ENCODE measurements around the gene NECTIN4. TPM values are rescaled to one million over a fixed set of nuclear protein-coding genes. Genes with fewer than 3 reads are reported as not detected.

Gene NECTIN4
- total RNA-seq, 1 donor from 2014 or later, result not detected

DNA sequence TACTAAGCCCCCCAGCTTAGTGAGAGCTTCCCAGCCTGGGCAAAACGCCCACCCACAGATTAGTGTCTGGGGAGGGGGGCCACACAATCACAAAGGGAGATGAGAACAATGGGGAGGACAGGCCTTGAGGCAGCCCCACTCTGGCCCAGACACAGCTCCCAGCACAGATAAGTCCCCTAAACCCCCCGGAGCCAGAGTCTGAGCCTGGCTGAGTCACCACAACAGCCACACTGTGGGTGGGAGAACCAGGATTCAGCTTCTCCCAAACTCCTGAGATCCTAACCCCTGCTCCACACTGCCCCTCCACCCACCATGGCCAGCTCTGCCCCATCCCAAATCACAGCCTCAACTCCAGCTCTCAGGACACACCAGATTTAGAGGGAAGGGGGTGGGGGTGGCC is 4.2 kb downstream of the NECTIN4 start:
- DNase-seq, result no peak

DNA sequence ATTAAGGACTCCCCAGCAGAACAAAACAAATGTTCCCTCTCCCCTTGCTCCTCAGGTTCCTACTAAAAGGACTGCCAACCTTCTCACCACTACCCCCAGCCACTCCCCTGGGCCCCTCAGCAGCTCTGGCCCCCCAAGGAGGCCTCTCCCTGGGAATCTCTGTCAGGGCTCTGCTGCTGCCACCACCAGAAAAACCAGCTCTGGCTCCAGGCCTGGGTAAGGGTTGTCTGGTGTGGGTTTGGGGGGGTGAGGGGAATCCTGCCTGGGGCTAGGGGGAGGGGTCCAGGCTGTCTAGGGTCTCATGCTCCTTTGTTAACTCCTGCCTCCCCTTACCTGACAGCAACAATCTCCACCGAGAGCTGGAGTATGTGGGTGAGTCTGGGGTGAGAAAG is 4.8 kb downstream of the NECTIN4 start:
- ATAC-seq, result no peak
- intact Hi-C loops (cut with micrococcal nuclease), result no loop called here
- DNase-seq, result no peak

More for the DNA sequence above, 4.2 kb downstream of the NECTIN4 start:
- intact Hi-C loops (cut with micrococcal nuclease), result no loop called here
- ATAC-seq, result no peak

DNA sequence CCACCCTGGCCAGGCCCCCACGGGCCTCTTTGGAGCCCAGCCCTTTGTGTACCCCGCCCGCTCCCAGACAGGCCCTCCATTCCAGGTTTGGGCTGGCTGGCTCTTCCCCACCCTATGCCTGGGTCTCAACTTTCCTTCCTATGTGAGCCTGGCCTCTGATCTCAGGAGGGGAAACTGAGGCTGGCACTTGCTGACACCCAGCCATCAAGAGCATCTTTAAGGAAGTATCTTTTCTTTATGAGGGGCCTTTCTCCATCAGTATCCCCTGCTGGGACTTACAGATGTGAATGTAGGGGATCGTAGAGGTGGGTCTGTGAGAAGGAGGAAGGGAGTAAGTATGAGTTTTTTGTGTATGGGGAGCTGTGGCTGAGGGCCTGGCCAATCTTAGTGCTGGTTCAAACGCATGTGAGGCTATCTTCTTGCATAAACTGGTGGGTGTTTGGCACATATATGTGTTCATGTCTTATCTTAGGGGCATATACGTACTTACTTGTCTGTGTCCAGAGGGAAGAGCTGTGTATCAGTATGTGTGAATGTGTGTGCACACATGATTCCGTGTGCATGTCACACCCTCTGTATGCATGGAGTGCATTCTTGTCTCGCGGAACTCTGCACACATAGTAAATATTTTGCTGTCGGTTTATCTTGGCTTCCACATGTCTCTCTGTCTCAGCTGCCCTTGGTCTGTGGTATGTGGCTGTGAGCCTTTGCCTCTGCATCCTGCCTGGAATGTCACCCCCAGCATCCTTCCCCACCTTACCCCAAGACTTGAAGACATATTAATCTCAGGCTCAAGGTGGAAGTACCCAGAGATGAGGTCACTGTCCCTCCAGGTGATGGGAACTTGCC is 5.4 kb downstream of the NECTIN4 start:
- ATAC-seq (no peak), DNase-seq (no peak)
- intact Hi-C loops (cut with micrococcal nuclease), result no loop called here

DNA sequence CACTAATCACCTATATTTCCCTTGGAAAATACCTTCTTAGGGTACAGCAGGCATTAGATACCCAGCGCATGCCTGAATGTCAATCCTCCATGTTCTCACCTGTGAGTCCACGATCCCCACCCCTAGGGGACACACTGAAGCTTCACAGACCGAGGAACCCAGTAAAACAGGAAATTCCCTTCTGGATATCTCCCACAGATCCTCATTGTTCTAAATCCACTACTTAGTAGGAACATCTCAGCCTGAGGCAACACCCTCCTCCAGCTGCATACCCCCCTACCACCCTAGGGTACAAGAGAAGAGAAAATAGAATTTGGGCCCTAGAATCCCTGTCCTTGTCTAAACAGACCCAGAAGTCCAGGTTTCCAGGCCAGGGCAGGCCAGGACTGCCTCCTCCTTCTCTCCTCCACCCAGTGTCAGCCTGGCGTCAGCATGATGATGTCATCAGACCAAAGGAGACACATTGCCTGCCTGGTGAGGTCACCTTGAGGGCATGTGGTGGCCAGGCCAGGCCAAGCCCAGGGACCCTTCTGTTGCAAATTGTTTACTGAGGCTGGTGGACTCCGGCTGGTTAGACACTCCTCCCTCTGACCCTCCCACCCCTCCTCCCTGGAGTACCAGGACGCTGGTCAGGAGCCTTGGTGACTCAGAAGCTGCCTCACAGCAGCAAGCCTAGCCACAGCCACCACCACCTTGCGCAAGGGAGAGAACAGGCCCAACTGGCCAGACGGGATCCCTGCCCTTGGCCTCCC is 6.2 kb downstream of the NECTIN4 start:
- peak; percentile 71 for DNase-seq
- intact Hi-C loops (cut with micrococcal nuclease), result no loop called here
- ATAC-seq, result peak; percentile 94

DNA sequence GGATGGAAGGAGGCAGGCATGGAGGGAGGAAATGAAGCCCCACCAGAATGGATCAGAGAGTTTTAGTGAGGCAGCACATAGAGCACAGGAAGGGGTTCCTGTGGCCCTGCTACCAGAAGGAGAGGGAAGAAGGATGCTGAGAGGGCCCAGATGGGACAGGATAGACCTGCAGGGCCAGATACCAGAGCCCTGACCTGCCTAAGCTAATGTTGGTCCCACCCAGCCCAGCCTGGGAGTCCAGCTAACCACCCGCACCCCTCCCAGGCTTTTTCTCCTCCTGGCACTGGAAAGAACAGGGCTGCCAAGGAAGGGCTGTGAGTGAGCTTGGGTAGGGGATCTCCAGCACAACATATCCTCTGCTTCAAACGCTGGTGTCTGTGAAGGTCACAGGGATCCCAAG is 6.9 kb downstream of the NECTIN4 start:
- ATAC-seq, result no peak
- intact Hi-C loops (cut with micrococcal nuclease), result no loop called here
- no peak for DNase-seq

DNA sequence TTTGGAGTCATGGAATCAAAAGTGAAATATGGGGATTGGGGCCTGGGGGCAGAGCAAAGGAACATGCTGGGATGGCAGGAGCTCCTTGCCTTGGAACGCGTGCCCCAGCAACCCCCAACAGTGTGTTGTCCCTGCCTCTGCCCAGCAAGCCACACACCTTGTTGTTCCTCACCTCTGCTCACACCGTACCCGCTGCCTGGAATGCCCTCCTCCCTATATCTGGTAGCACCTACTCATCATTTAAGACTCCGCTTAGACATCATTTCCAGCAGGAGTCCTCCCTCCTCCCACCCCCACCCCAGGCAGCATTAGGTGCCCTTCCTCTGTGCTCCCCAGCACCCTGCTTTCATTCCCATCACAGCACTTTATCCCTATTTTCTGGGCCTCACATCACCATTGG is 7.8 kb downstream of the NECTIN4 start:
- DNase-seq (no peak), ATAC-seq (no peak)
- intact Hi-C loops (cut with micrococcal nuclease), result no loop called here

DNA sequence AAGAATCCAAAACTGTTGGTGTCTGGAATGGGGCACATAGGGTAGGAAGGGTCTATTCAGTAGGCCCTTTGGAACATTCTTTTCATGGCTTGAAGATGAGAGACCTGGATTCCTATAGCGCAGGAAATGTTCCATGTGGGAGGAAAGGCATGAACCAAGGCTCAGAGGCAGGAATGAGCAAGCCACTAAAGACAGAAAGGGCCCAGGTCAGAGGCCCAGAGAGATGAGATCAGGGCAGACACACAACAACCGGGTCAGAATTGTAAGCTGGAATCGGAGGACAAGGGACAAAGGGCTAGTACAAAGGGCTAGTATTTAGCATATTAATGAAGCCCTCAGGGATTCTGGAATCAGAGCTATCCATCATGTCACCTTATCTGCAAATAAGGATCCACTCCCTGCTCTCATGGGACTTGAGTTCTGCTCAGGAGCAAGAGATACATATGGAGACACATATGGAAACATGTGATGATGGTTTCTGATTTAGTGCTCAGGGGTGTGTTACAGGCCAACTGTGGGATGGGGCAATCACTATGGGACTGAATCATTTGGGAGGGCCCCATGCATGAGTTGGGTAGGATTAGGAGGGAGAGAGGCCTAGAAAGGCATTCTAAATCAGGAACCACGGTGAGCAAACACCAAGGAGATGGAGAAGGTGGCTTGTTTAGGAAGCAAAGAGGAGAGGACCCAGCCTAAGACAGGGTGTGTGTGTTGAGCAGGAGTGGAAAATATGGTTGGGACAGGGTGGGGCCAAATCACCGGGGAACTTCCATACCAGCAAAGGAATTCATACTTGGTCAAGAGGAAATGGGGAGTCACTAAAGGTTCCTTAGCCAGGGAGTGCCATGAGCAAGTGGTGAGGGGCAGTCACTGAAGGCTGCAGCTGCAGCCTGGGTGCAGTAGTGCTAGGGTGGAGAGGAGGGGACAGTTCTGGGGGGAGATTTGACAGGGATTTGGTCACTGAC is 8.6 kb downstream of the NECTIN4 start:
- DNase-seq, result no peak
- intact Hi-C loops (cut with micrococcal nuclease), result no loop called here
- ATAC-seq, result no peak

DNA sequence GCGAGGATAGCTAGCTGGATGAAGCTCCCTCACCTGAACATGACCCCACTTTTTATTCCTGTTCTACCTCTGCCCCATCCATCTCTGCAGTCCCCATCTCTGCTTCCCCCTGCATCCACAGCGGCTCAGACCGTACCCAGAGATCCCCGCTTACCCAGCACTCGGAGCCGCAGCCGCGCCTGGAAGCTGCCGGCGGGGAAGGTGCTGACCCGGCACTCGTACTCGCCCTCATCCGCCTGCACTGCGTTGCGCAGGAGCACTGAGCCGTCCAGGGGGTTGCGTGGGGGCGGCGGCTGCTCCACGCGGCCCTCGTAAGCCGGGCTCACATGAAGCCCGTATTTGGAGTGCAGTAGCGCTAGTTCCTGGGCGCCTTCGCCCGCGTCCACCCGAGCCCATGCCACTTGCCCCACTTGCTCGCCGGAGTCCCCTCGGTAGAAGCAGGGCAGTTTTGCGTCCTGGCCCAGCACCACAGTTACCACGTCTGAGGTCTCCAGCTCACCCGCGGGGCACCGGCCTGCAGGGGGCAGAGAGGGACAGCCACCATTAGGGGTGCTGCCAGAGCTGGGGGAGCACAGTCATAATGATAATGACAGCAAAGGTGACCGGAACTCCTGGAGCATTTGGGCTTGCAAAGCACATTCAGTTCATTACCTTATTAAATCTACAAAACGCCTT is 9.8 kb downstream of the NECTIN4 start:
- no peak for ATAC-seq
- intact Hi-C loops (cut with micrococcal nuclease), result no loop called here
- no peak for DNase-seq

DNA sequence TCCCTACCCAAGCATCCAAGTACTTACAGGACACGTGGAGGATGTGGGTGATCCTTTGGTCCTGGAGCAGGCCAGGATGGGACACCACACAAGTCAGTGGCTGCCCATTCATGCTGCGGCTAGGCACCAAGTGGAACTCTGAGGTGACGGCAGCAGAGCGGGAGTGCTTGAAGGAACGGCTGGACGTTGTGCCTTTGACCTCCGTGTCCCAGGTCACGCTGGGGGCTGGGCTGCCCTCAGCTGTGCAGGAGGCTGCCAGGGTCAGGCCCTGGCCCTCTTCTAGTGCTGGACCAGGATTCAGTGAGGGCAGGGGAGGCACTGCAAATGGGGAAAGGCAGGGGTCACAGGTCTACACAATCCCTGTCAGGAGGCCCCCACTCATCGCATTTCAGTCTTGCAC is 11.9 kb downstream of the NECTIN4 start:
- intact Hi-C loops (cut with micrococcal nuclease), result no loop called here
- no peak for DNase-seq
- no peak for ATAC-seq

DNA sequence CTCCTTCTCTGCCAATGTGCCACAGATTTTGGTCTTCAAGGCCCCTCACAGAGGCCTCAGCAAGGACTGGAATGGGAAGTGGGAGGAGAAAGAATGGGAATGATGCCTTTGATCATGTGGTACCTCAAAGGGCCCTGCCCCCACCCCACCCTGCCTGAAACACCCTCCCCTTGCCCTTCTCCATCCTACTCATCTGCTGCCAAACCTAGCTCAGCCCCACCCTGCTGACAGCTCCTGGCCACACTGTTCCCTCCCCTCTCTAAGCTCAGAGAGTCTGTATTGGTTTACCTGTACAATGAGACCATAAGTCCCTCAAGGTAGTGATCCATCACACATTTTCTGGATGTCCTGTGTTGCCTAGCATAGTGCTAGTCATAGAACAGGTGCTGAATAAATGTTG is 12.9 kb downstream of the NECTIN4 start:
- intact Hi-C loops (cut with micrococcal nuclease), result no loop called here
- ATAC-seq (no peak), DNase-seq (no peak)

DNA sequence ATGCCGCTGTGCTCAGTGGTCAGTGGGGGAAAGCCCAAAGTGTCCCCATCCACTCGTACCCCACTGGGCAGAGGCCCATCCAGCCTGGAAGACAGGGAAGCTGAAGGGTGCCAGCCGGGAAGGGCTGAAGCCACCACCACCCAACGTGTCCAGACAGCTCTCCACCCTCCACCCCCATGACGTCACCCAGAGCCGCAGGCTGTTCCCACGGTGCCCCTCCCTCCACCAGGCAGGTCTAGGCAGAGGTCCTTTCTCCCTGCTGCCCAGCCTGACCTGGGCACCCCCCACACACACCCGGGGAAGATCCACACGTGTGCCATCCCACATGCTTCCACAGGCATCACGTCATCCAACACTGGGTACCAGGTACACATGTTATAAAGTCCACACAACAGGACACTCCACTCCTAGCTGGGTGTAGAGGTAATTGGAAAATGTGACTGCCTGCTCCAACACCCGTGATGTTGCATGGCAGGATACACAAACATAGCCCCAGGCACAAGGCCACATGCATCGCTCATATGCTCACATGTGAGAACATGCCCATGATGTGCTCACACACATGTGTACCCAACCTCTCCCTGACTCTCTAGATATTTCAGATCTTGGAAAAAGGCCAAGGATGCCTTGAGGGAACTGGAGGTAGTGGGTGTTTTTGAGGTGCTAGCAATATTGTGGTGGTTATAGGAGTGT is 14.5 kb downstream of the NECTIN4 start:
- intact Hi-C loops (cut with micrococcal nuclease), result no loop called here
- ATAC-seq, result no peak
- no peak for DNase-seq

DNA sequence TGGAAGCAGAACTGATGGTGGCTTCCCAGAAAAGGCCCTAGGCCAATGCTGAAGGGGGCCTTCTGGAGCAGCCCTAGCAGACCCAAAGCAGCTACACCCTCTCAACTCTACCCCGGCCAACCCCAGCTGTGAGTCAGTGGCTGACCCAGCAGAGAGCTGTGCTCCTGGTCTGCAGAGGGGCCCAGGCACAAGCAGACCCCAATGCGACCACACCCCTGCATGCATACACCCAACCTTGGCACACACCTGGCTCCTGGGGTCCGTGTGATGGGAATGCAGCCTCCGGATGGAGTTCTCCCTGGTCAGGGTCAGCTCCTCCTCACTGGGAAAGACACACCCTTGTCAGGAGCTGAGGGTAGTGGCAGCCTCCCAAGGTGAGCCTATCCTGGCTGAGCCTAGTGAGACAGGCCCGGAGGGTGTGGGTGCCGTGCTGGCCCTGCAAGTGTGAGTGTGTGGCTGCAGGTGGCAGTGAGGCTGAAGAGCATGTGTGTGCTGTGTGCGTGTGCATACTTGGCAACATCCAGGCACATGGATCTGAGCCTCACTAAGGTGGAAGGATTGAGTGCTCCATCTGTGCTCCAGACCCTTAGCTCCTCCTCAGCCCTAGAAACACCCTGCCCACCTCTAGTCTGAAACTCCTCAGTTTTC is 15.8 kb downstream of the NECTIN4 start:
- ATAC-seq, result no peak
- no peak for DNase-seq
- intact Hi-C loops (cut with micrococcal nuclease), result no loop called here

DNA sequence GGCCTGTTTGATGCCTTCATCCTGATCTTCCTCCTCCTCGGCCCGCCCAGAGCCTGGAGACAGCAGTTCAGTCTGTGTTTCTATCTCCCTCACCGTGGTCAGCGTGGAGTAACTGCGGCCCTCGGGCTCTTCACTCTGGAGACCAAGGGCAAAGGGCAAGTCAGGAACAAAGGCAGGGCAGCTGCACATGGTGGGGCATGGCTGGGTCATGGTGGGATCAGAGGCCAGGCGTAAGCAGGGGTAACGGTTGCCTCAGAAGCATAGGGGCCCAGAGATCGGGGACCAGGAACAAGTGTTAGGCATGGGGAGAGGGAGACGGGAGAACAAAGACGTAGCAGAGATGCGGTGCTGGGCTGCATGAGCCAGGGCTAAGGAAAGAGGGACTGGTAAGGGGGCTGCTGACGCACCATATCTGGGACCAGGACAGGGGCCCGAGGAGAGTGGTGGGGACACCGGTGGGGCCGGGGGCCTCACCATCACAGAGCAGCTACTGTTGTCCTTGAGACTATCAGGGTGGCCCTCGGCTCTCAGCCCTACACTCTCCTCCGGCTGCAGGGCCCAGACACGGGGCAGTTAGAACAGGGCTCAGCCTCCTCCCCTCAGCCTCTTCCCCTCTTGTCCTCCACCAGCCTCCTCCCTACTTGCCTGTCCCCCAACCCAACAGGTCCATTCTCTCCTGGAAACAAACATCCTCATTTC is 16.5 kb downstream of the NECTIN4 start:
- intact Hi-C loops (cut with micrococcal nuclease), result no loop called here

DNA sequence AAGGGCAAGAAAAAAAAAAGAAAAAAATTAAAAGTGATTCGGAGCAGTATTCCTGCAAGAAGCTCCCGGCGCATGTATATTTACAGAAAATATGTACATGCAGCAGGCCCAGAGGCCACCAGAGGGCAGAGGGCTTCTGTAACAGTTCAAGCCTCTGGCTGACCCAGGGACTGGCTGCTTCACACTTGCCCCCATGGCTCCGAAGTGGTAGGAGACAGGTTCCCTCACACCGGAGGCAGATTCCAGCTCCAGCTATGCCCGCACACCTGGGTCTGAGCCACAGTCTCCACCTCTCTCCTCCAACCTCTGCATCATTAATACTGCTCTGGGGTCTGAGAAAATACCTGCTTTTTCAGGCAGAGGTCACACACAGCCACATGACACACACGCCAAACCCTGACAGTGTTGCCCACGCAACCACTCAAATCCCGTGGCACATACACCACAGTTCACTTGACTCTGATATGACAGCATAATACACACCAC is 17.4 kb downstream of the NECTIN4 start:
- intact Hi-C loops (cut with micrococcal nuclease), result no loop called here
- peak; percentile 74 for DNase-seq
- ATAC-seq, result peak; percentile 44

More for the DNA sequence above, 16.5 kb downstream of the NECTIN4 start:
- ATAC-seq (no peak), DNase-seq (no peak)

DNA sequence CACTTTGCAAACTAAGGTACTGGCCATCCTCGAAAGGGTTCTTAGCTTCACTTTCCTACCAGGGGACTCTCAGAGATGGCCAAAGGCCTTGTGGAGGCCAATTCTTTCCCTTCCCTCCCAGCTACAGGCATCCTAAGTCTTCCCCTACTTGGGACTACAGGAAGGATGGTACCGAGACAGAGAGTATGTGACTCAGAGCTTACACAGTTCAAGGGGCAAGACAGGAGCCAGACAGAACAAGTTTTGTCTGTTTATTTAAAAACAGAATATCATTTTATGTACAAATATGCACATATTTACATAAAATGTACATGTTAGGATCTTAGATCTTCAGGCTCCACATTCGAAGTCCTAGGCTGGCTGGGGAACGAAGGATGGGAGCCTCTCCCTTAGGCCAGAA is 18.6 kb downstream of the NECTIN4 start:
- DNase-seq, result no peak
- intact Hi-C loops (cut with micrococcal nuclease), result no loop called here
- ATAC-seq, result no peak

DNA sequence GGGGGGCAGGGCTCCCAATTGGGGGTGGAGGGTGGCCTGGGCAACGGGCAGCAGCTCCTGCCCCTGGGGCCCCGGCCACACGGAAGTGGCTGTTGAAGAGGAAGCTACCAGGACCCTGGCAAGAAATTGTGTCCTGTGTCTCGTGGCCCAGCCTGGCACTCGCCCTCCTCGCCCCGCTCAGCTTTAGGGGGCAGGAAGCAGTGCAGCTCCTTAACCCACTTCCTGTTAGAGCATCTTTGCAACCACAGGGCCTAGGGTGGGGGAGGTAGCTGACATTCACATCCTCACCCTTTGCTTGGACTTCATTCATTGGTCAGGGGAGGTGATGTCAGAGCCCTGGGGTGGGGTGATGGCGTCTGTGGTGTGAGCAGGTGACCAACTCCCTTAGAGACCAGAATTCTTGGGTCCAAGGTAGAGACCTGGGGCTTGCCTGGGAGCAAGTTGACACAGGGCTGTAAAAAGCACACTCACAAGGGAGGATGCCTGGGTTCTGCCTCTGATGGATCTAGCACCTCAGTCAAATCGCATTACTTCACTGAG is 19.6 kb downstream of the NECTIN4 start, which contains the start of gene ARHGAP30:
TSS of gene ARHGAP30 (minus strand) at position 161 of the 540 bp plus-strand sequence. CDS start 267 bp downstream, outside the sequence.
- intact Hi-C loops (cut with micrococcal nuclease), result no loop called here
- DNase-seq (peak; percentile 76), ATAC-seq (peak; percentile 73)

DNA sequence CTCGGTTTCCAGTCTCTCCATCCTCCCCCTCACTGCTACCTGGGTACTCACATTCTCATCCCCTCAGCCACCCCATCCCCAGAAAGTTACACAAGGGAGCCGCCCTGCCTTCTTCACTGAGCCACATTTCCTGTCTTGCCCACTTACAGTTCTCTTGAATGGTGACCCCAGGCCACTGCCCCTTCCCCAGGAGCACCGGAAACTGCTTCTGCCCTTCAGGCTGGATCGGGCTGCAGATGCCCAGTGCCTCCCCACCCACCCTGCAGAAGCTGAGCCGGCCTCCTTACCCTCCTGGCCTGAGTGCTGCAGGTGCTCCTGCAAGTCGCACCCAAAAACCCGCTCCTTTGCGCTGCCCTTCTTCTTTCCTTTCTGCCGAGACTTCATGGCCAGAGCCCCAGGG is 20.1 kb downstream of the NECTIN4 start:
- ATAC-seq, result no peak

More for the DNA sequence above, 20.1 kb downstream of the NECTIN4 start:
- intact Hi-C loops (cut with micrococcal nuclease), result no loop called here
- no peak for DNase-seq

Measured in left ventricle myocardium superior (tissue), 1 donor.